IPS-15b (cell line): ENCODE data around the gene CRLF1.

Experiments used
- H3K27me3 ChIP-seq: one replicate; pipeline ENCODE4 v1.6.1; 2013; ENCODE audit warnings: low read length; ENCODE audit not compliant: control insufficient read depth, insufficient read depth
- H3K36me3 ChIP-seq: one replicate; pipeline ENCODE4 v1.6.1; 2013; ENCODE audit warnings: low read length; ENCODE audit not compliant: control insufficient read depth, insufficient read depth
- H3K4me1 ChIP-seq: one replicate; pipeline ENCODE4 v1.6.1; 2013; ENCODE audit warnings: mild to moderate bottlenecking, low read length; ENCODE audit not compliant: control insufficient read depth, insufficient read depth
- H3K4me3 ChIP-seq: one replicate; pipeline ENCODE4 v1.5.1; 2013; ENCODE audit warnings: low read depth, low read length
- H3K9ac ChIP-seq: one replicate; pipeline ENCODE4 v1.6.1; 2013; ENCODE audit warnings: low read depth, mild to moderate bottlenecking, low read length
- H3K9me3 ChIP-seq: one replicate; pipeline ENCODE4 v1.6.1; 2013; ENCODE audit warnings: mild to moderate bottlenecking, low read length; ENCODE audit not compliant: control insufficient read depth, insufficient read depth

CRLF1 gene, protein sequence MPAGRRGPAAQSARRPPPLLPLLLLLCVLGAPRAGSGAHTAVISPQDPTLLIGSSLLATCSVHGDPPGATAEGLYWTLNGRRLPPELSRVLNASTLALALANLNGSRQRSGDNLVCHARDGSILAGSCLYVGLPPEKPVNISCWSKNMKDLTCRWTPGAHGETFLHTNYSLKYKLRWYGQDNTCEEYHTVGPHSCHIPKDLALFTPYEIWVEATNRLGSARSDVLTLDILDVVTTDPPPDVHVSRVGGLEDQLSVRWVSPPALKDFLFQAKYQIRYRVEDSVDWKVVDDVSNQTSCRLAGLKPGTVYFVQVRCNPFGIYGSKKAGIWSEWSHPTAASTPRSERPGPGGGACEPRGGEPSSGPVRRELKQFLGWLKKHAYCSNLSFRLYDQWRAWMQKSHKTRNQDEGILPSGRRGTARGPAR

DNA sequence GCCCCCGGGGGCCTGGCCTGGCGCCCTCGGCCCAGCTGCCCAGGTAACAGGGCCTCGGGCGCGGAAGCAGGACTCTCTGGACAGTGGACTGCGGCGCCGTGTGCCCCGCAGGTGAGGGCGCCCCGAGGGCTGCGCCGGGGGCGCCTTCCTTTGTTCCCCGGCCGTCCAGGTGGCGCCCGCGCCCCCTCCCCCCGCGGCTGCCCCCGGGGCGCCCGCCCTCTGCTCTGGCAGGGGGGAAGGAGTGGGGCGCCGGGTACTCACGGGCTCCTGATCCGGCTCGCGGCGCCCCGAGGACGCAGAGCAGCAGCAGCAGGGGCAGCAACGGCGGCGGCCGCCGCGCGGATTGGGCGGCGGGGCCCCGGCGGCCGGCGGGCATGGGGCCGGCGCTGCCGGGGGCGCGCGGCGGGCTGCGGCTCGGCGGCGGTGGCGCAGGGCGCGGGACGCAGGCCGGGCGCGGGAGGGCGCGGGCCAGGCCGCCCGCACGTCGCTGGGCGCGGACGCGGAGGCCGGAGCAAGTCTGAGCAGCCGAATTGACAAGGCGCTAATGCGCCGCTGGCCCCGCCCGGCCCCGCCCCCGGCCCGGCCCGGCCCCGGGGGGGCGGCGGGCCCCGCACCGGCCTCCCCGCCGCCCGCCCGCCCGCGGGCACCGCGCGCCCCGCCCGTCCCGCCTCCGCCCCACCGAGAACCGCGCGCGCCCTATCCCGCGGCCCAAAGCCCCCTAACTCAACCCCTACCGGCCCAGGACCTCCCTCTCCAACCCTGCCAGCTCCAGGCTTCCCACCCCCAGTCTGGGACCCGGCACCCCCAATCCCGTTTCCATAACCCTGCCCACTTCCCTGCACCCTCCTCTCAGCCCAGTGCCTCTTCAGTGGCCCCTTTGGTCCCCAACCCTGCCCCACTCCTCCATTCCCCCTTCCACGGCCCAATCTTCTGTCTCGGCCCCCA, at the start of gene CRLF1:
CRLF1 (minus strand) TSS at position 519 of the 945 bp plus-strand sequence; CDS start at position 376, 143 bp downstream.
- Histone ChIP-seq H3K9ac (no peak within 1 kb of the TSS), H3K9me3 (no peaks in the 10 kb centered on the region), H3K4me1 (peaks cover 30% of the 10 kb centered on the region), H3K4me3 (peak within 1 kb of the TSS; percentile 45), H3K27me3 (peaks cover 85% of the 10 kb centered on the region), H3K36me3 (no peaks in the 10 kb centered on the region)

DNA sequence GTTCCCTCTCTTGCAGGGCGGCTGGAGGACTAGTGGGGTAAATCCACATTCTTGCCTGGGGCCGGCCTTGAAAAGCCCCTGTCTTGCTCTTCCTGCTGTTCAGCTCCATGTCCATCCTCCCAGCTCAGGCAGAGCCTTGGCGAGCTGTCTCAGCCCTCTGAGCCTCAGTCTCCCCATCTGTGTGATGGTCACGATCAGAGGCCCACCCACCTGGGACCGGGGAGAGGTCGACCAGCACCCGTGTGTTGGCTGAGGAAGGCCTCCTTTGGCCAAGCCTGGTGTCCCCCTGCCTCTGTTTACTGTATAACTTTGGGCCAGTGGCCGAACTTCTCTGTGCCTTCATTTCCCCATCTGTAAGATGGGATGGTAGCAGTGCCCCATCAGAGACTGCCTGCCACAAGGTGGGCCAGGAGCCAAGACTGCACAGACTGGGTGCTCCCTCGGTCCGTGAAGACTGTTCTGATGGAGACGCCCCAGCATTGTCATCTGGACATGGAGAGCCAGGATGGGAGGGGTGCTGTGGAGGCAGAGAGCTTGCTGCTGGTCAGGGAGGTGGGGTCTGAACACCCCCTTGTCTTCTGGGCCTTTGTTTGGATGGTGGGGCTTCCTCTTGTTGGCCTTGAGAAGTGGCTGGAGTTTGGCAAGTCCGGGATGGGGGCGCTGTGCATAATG, 48.7 kb upstream of the CRLF1 start:
- Histone ChIP-seq H3K4me3 (no peak overlapping the region), H3K9ac (no peak overlapping the region), H3K4me1 (peaks cover 4% of the 10 kb centered on the region), H3K9me3 (no peaks in the 10 kb centered on the region), H3K27me3 (no peaks in the 10 kb centered on the region), H3K36me3 (no peaks in the 10 kb centered on the region)

DNA sequence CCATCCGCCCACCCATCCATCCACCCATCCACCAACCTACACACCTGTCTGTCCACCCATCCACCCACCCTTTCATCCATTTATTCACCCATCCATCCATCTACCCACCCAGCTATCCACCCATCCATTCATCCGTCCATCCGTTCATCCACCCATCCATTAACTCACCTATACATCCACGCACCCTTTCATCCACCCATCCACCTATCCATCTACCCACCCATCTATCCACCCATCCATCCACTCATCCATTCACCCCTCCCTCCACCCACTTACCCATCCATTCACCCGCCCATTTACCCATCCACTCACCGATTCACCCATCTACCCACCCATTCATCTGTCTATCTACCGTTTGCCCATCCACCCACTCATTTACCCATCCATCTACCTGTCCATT, 47.9 kb upstream of the CRLF1 start:
- peaks cover 8% of the 10 kb centered on the region for H3K4me1 ChIP-seq
- no peak overlapping the region for H3K9ac ChIP-seq
- H3K4me3 ChIP-seq, result no peak overlapping the region
- H3K27me3 ChIP-seq, result no peaks in the 10 kb centered on the region
- no peaks in the 10 kb centered on the region for H3K36me3 ChIP-seq
- no peaks in the 10 kb centered on the region for H3K9me3 ChIP-seq

- Histone ChIP-seq H3K4me1 (peaks cover 8% of the 10 kb centered on the region), H3K9ac (no peak overlapping the region), H3K4me3 (no peak overlapping the region), H3K27me3 (no peaks in the 10 kb centered on the region), H3K9me3 (no peaks in the 10 kb centered on the region), H3K36me3 (no peaks in the 10 kb centered on the region)
Observed at GRCh38 chr19:18653853-18654252, 47.3 kb upstream of the CRLF1 start.

DNA sequence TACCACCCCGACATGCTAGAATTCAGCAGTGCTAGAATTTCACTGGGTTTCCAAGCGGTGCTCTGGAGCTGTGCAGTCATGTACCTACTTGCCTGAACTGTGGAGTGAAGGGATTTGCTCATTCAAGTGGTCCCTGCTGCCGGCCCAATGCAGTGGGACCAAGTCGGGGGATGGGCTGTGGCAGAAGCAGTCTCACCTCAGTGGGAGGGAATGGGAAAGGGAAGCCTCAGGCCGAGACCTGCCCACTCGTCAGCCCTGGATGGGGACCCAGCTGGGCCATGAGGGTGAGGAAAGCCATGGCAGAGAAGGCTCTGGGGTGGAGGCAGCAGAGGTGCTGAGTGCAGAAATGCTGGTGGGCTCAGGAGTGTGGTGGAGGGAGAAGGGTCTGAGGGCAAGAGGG, 45.1 kb upstream of the CRLF1 start:
- Histone ChIP-seq H3K4me3 (no peak overlapping the region), H3K4me1 (peaks cover 7% of the 10 kb centered on the region), H3K9ac (no peak overlapping the region), H3K9me3 (no peaks in the 10 kb centered on the region), H3K27me3 (no peaks in the 10 kb centered on the region), H3K36me3 (peaks cover 3% of the 10 kb centered on the region)

DNA sequence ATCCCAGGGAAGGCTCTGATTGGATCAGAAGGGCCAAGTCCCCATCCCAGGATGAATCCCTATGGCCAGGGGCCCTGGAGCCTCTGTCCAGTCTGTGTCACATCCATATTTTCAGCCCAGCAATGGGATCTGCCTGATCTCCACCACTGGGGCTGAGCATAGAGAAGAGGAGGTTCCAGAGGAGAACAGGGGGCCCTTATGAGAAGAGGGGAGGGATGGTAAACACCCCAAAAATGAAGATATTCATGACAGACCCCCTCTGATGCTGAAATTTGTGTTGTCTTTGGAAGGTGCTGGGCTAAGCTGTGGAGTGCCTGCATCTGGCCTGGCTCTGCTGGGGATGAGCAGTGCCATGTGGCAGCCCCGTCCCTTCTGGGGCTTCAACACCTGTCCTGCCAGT, 44.7 kb upstream of the CRLF1 start:
- peaks cover 3% of the 10 kb centered on the region for H3K36me3 ChIP-seq
- no peaks in the 10 kb centered on the region for H3K27me3 ChIP-seq
- no peak overlapping the region for H3K4me3 ChIP-seq
- peaks cover 7% of the 10 kb centered on the region for H3K4me1 ChIP-seq
- no peak overlapping the region for H3K9ac ChIP-seq
- no peaks in the 10 kb centered on the region for H3K9me3 ChIP-seq

DNA sequence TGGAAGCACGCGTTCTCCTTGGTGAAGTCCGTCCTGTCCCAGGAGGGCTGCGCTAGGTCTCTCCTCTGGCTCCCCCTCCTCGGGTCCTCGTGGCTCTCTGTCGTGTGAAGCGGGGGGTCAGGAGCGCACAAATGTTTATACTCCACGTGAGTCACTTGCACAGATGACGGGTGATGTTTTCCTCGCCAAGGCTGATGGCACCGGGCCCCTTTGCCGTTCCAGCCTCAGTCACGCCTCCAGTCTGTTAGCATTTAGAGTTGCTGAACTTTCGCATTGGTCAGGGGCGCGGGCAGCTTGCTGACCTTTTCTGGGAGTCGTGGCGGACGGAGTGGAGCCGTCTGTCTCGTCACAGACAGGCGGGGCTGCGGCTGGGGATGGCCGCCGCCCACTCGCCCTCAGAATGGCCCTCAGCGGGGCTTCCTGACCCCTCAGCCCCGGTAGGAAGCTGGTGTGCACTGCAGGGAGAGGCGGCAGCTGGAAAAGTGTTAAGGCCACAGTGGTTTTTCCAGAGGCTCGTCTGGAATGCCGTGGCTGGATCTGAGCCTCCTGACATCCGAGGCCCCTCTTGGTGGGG, 44.0 kb upstream of the CRLF1 start:
- Histone ChIP-seq H3K36me3 (peaks cover 3% of the 10 kb centered on the region), H3K9me3 (no peaks in the 10 kb centered on the region), H3K27me3 (no peaks in the 10 kb centered on the region), H3K9ac (no peak overlapping the region), H3K4me1 (peaks cover 7% of the 10 kb centered on the region), H3K4me3 (no peak overlapping the region)

DNA sequence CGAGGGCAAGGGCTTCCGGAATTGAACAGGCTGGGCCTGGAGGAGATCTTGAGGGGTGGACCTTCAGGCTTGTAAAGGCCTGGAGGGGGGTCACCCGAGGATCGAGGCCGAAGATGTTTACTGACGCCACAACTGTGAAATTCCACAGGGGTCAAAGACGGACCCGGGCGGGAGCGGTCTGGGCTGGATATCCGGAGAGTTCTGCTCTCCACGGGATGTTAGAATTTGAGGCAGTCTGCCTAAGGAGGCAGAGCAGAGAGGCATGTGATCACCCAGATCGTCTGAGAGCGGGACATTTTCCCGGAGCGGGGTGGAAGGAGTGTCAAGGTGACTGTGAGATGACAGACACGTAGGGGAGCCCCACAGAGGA, 43.4 kb upstream of the CRLF1 start:
- Histone ChIP-seq H3K4me3 (no peak overlapping the region), H3K4me1 (peaks cover 12% of the 10 kb centered on the region)

GRCh38 chr19:18649371-18650020, 42.9 kb upstream of the CRLF1 start:
- peak overlapping the region; percentile 24 for H3K9ac ChIP-seq
- no peaks in the 10 kb centered on the region for H3K27me3 ChIP-seq
- no peak overlapping the region for H3K4me3 ChIP-seq
- H3K9me3 ChIP-seq, result no peaks in the 10 kb centered on the region
- H3K4me1 ChIP-seq, result peaks cover 14% of the 10 kb centered on the region
- H3K36me3 ChIP-seq, result peaks cover 3% of the 10 kb centered on the region

More for the DNA sequence above, 43.4 kb upstream of the CRLF1 start:
- Histone ChIP-seq H3K9me3 (no peaks in the 10 kb centered on the region), H3K36me3 (peaks cover 3% of the 10 kb centered on the region), H3K27me3 (no peaks in the 10 kb centered on the region), H3K9ac (no peak overlapping the region)

- Histone ChIP-seq H3K4me3 (no peak overlapping the region), H3K9ac (peak overlapping the region; percentile 24), H3K9me3 (no peaks in the 10 kb centered on the region), H3K4me1 (peaks cover 14% of the 10 kb centered on the region), H3K27me3 (no peaks in the 10 kb centered on the region), H3K36me3 (peaks cover 3% of the 10 kb centered on the region)
Observed at GRCh38 chr19:18648973-18649315, 42.3 kb upstream of the CRLF1 start.

DNA sequence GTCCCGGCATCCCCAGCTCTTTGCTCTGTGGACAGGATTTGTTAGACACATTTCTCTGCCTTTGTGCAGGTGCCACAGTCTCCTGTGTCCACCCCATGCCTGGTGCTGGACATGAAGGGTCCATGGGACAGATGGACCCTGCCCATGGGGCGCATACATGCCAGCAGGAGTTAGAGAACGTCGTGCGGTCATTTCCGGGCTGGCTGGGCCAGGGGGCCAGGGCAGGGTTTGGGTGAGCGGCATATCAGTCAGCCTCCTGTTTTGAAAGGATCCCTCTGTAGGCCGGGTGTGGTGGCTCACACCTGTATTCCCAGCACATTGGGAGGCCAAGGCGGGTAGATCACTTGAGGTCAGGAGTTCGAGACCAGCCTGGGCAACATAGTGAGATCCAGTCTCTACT, 41.2 kb upstream of the CRLF1 start:
- H3K4me1 ChIP-seq, result peaks cover 14% of the 10 kb centered on the region
- peaks cover 3% of the 10 kb centered on the region for H3K36me3 ChIP-seq
- no peak overlapping the region for H3K4me3 ChIP-seq
- H3K27me3 ChIP-seq, result no peaks in the 10 kb centered on the region
- no peak overlapping the region for H3K9ac ChIP-seq
- no peaks in the 10 kb centered on the region for H3K9me3 ChIP-seq
